Stimulated activated CD8-positive, alpha-beta memory T cell treated with anti-CD3 and anti-CD28 coated beads, Interleukin-12 subunit alpha, Interleukin-12 subunit beta, amount 100 ng/mL, for 24 hours (primary cell): ENCODE data around the gene ITGAL.
"Not testable (repeated sequence)": the region's sequence is repeated elsewhere in the genome, so short reads cannot be mapped to it uniquely, and the experiment has no call there.

ENCODE experiments used
- DNase-seq: peaks from one replicate; pipeline ENCODE4 v3.0.0-alpha.2; 2020; ENCODE audit errors: extremely low read depth

The ITGAL gene

GRCh38 chr16:30472328-30472942, at the start of gene ITGAL:
Gene ITGAL (plus strand): TSS chr16:30472742. CDS start chr16:30472838, 96 bp downstream.
- DNase-seq, result peak; percentile 64

- DNase-seq, result no peak
Measured at GRCh38 chr16:30428055-30428454, 44.5 kb upstream of the ITGAL start.

DNA sequence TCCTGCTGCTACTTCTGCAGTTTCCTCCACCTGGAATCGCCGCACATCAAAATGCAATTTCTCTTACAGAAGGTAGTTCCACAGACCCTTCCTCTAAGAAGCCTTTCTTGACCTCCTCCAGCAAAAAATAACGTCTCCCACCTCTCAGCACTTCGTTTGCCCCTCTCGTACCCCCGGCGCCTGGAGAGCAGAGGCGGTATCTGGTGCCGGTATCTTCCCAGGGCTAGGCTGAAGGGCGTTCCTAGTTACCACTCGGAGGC, 43.2 kb upstream of the ITGAL start:
- DNase-seq, result no peak

GRCh38 chr16:30429678-30430427, 42.7 kb upstream of the ITGAL start, which contains the start of gene DCTPP1:
Gene DCTPP1 (minus strand): TSS chr16:30430030. CDS start chr16:30429980, 50 bp downstream.
- DNase-seq, result peak; percentile 91

- no peak for DNase-seq
Measured at GRCh38 chr16:30430428-30430970, 42.0 kb upstream of the ITGAL start.

DNA sequence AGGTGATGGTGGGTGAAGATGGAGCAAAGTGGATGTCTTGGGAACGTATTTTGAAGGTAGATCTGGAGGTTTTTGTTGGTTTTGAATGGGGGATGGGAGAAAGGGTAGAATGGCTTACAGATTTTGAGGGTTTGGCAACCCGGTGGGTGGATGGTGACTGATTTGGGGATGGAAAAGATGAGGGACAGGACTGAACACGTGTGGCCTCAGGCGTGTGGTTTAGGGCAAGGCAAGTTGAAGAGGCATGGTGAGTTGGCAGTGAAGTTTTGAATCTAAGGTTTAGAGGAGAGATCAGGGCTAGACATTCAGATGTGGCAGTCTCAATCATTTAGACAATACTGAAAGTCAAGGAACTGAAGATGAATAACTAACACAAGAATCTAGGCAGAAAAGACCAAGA, 37.7 kb upstream of the ITGAL start:
- no peak for DNase-seq

- DNase-seq, result no peak
Measured at GRCh38 chr16:30437511-30438046, 35.0 kb upstream of the ITGAL start.

- DNase-seq, result no peak
Measured at GRCh38 chr16:30438835-30439234, 33.7 kb upstream of the ITGAL start.

- DNase-seq, result no peak
Measured at GRCh38 chr16:30439720-30440348, 32.7 kb upstream of the ITGAL start.

DNA sequence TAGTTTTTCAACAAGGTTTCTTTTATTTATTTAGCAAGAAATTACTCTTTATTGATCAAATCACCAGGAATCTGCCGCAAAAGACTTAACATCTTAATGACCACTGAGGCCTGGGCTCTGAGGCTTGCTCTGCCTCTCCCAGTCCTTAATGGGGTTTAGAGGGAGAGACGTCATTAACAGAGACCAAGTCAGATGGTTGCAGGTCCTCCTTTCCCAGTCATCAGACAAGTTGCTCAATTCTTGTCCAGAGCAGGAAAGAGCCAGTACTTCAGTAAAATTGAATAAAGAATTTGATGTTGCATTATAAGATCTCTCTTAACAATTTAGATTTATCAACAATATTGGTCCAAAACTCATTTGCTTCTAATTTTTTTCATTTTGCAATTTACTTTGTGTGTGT, 28.9 kb upstream of the ITGAL start:
- DNase-seq, result no peak

- no peak for DNase-seq
Measured at GRCh38 chr16:30444231-30445148, 28.1 kb upstream of the ITGAL start.

DNA sequence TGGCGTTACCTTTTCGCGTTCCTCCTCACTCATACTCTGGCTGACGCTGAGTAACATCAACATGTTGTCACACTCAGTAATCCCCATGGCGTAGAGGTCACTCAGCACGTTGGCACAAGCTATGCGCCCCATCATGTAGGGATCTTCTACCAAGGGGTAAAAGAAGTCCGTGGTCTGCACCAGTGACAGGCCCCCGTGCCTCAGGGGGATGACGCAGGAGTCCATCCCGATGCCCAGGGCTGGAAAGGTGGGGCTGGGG, 27.5 kb upstream of the ITGAL start:
- no peak for DNase-seq

- peak; percentile 83 for DNase-seq
Measured at GRCh38 chr16:30445408-30446202, 26.9 kb upstream of the ITGAL start, which contains the start of gene SEPHS2. Gene SEPHS2 (minus strand): TSS chr16:30445874. CDS start chr16:30445727, 147 bp downstream.

DNA sequence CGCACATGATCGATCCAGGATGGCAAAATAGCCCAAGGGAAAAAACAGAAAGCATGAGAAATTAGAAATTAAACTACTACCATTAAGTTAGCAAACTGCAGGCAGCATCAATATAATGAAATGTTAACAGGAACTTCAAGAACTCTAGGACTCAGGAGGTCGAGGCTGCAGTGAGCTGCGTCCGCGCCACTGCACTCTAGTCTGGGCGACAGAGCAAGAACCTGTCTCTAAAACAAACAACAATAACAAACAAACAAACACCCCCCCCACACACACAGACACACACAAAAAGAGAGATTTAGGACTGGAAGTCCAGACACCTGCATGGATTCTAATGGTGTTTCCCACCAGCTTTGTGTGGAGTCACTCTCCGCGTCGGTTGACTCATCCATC, 26.3 kb upstream of the ITGAL start:
- DNase-seq, result no peak

DNA sequence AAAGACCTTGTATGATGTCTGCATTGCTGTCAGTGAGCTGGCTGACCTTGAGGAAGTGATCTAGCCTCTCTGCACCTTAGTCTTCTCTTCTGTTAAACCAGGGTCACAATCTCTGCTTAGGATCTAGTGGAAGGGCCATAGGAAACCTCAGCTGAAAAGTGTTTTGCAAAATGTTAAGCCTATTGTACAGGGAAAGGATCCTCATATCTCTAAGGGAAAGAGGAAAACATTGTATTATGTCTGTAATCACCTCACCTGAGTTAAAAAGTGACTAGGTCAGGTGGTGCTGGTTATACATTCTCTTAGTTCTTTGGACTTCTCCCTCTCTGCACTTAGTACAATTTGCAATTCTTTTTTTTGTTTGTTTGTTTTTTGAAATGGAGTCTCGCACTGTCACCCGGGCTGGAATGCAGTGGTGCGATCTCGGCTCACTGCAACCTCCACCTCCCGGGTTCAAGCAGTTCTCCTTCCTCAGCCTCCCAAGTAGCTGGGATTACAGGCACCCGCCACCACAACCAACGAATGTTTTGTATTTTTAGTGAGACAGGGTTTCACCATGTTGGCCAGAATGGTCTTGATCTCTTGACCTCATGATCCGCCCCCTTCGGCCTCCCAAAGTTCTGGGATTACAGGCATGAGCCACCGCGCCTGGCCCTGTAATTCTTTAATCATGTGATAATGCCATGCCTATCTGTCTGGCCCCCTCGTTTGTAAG, 24.9 kb upstream of the ITGAL start:
- DNase-seq, result no peak

GRCh38 chr16:30449116-30449435, 23.5 kb upstream of the ITGAL start:
- no peak for DNase-seq

DNA sequence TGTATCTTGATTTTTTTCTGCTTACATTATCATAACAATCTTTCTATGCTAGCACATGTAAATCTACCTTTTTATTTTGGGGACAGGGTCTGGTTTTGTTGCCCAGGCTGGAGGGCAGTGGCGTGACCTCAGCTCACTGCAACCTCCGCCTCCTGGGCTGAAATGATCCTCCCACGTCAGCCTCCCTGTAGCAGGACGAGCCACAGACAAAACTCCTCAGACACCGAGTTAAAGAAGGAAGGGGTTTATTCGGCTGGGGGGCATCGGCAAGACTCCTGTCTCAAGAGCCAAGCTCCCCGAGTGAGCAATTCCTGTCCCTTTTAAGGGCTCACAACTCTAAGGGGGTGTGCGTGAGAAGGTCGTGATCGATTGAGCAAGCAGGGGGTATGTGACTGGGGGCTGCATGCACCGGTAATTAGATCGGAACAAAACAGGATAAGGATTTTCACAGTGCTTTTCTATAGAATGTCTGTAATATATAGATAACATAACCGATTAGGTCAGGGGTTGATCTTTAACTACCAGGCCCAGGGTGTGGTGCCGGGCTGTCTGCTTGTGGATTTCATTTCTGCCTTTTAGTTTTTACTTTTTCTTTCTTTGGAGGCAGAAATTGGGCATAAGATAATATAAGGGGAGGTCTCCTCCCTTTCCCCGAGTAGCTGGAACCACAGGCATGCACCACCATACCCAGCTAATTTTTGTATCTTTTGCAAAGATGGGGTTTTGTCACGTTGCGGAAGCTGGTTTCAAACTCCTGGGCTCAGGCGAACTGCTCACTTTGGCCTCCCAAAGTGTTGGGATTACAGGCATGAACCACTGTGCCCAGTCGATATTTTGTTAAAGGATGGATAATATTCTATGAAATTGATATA, 19.6 kb upstream of the ITGAL start:
- DNase-seq, result not testable (repeated sequence)

DNA sequence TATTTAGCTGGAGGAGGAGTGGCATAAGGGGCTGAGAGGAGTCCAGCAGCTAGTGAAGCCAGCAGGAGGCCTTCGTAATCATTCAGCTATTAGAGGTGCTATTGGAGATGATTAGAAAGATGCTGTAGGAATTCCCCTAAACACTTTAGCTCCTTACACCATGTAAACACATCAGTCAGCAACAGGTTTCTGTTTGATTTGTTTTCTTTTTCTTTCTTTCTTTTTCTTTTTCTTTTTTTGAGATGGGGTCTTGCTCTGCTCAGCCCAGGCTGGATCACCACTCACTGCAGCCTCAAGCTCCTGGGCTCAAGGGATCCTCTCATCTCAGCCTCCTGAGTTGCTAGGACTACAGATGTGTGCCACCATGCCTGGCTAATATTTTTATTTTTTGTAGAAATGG, 16.2 kb upstream of the ITGAL start:
- no peak for DNase-seq

- DNase-seq, result no peak
Measured at GRCh38 chr16:30457256-30457655, 15.3 kb upstream of the ITGAL start.
